ENCODE results near the gene PSIP1. TPM values are rescaled to one million over a fixed set of nuclear protein-coding genes. Genes with fewer than 3 reads are reported as not detected.
"Not testable (repeated sequence)": the region's sequence is repeated elsewhere in the genome, so short reads cannot be mapped to it uniquely, and the experiment has no call there.

The PSIP1 gene
- total RNA-seq, 3 donors from 2014 or later (not counting 1 experiment from before 2014, with no cell fraction given) = 50.3 to 83.1 (median 72.6) TPM

GRCh38 chr9:15531380-15531779 is 20.6 kb upstream of the PSIP1 start:
- Histone ChIP-seq H3K36me3 (ENCODE audit: control insufficient read depth, insufficient read depth, low read length) (no peaks in the 10 kb centered on the region), H3K27me3 (ENCODE audit: control insufficient read depth, insufficient read depth, low read length) (no peaks in the 10 kb centered on the region), H3K4me1 (ENCODE audit: control insufficient read depth, insufficient read depth, low read length) (no peaks in the 10 kb centered on the region), H3K4me3 (ENCODE audit: low read length) (no peak overlapping the region), H3K9me3 (ENCODE audit: control insufficient read depth, insufficient read depth, low read length) (no peaks in the 10 kb centered on the region), H3K27ac (ENCODE audit: low read length) (no peak overlapping the region)
- 58% methylated on average over 1 of the region's 1 CpG for WGBS (ENCODE audit: insufficient coverage)
- no peak for DNase-seq
- Mint-ChIP-seq H3K9me3 (no peaks in the 10 kb centered on the region), H3K27ac (no peak overlapping the region), H3K27me3 (ENCODE audit: low read depth in 2 of 2) (no peaks in the 10 kb centered on the region), H3K4me3 (no peak overlapping the region), H3K4me1 (no peaks in the 10 kb centered on the region), H3K36me3 (no peaks in the 10 kb centered on the region)
- no peak for ATAC-seq
- no peak for TF ChIP-seq CTCF (IDR thresholded peaks at IDR 0.05)
- intact Hi-C loops (cut with micrococcal nuclease) = loop anchor here (10.0 kb wide), 1 partner anchor 57 kb away; no protein-coding TSS in a partner anchor

GRCh38 chr9:15529566-15530324 is 19.0 kb upstream of the PSIP1 start:
- ATAC-seq (peak in 1 of 3 donors; percentile 39), DNase-seq (no peak)
- WGBS (ENCODE audit: insufficient coverage) = 31% methylated on average over 4 of the region's 4 CpGs
- no peak for TF ChIP-seq CTCF (IDR thresholded peaks at IDR 0.05)
- Mint-ChIP-seq H3K4me1 (no peaks in the 10 kb centered on the region), H3K27ac (no peak overlapping the region), H3K4me3 (no peak overlapping the region), H3K9me3 (no peaks in the 10 kb centered on the region), H3K27me3 (ENCODE audit: low read depth in 2 of 2) (no peaks in the 10 kb centered on the region), H3K36me3 (no peaks in the 10 kb centered on the region)
- H3K4me1 ChIP-seq (ENCODE audit: control insufficient read depth, insufficient read depth, low read length) = no peaks in the 10 kb centered on the region
- H3K36me3 ChIP-seq (ENCODE audit: control insufficient read depth, insufficient read depth, low read length) = no peaks in the 10 kb centered on the region
- no peak overlapping the region for H3K4me3 ChIP-seq (ENCODE audit: low read length)
- no peak overlapping the region for H3K27ac ChIP-seq (ENCODE audit: low read length)
- H3K27me3 ChIP-seq (ENCODE audit: control insufficient read depth, insufficient read depth, low read length) = no peaks in the 10 kb centered on the region
- H3K9me3 ChIP-seq (ENCODE audit: control insufficient read depth, insufficient read depth, low read length) = no peaks in the 10 kb centered on the region
- intact Hi-C loops (cut with micrococcal nuclease) = loop anchor here (10.0 kb wide), 1 partner anchor 55 kb away; no protein-coding TSS in a partner anchor

- H3K27me3 Mint-ChIP-seq (ENCODE audit: low read depth in 2 of 2); H3K4me1 ChIP-seq (ENCODE audit: control insufficient read depth, insufficient read depth, low read length); H3K4me3 ChIP-seq (ENCODE audit: low read length); H3K36me3 ChIP-seq (ENCODE audit: control insufficient read depth, insufficient read depth, low read length); ATAC-seq; H3K9me3 Mint-ChIP-seq; H3K4me1 Mint-ChIP-seq; H3K36me3 Mint-ChIP-seq; H3K27me3 ChIP-seq (ENCODE audit: control insufficient read depth, insufficient read depth, low read length); intact Hi-C loops (cut with micrococcal nuclease); H3K4me3 Mint-ChIP-seq; H3K27ac ChIP-seq (ENCODE audit: low read length); H3K27ac Mint-ChIP-seq; DNase-seq; H3K9me3 ChIP-seq (ENCODE audit: control insufficient read depth, insufficient read depth, low read length): not testable (repeated sequence)
- 93% methylated on average over 5 of the region's 5 CpGs for WGBS (ENCODE audit: insufficient coverage)
Observed at GRCh38 chr9:15527035-15527434, 16.3 kb upstream of the PSIP1 start.

- Mint-ChIP-seq H3K27me3 (ENCODE audit: low read depth in 2 of 2) (no peaks in the 10 kb centered on the region), H3K27ac (no peak overlapping the region), H3K36me3 (no peaks in the 10 kb centered on the region), H3K9me3 (no peaks in the 10 kb centered on the region), H3K4me3 (no peak overlapping the region), H3K4me1 (no peaks in the 10 kb centered on the region)
- ATAC-seq (no peak), DNase-seq (no peak)
- intact Hi-C loops (cut with micrococcal nuclease) = no loop called here
- H3K4me1 ChIP-seq (ENCODE audit: control insufficient read depth, insufficient read depth, low read length) = no peaks in the 10 kb centered on the region
- H3K27me3 ChIP-seq (ENCODE audit: control insufficient read depth, insufficient read depth, low read length) = no peaks in the 10 kb centered on the region
- TF ChIP-seq CTCF (IDR thresholded peaks at IDR 0.05) = no peak
- H3K4me3 ChIP-seq (ENCODE audit: low read length) = no peak overlapping the region
- no peaks in the 10 kb centered on the region for H3K9me3 ChIP-seq (ENCODE audit: control insufficient read depth, insufficient read depth, low read length)
- no peaks in the 10 kb centered on the region for H3K36me3 ChIP-seq (ENCODE audit: control insufficient read depth, insufficient read depth, low read length)
- no CpG with 5 or more reads among the region's 2 CpGs for WGBS (ENCODE audit: insufficient coverage)
- H3K27ac ChIP-seq (ENCODE audit: low read length) = no peak overlapping the region
Observed at GRCh38 chr9:15525958-15526357, 15.2 kb upstream of the PSIP1 start.

Measured in natural killer cell (primary cell).